HFFc6 (cell line): ENCODE measurements around the gene PPA2. TPM values are rescaled to one million over a fixed set of nuclear protein-coding genes. Genes with fewer than 3 reads are reported as not detected.

Experiments
- DNase-seq: peaks from one replicate; pipeline ENCODE4 v3.0.0-alpha.2; 2018
- H3K27ac Mint-ChIP-seq: 2 replicates; pipeline ENCODE4 v1.8.0; 2020; ENCODE audit warnings: mild to moderate bottlenecking, mixed read lengths
- H3K27me3 Mint-ChIP-seq: 2 replicates; pipeline ENCODE4 v1.8.0; 2021; ENCODE audit warnings: mild to moderate bottlenecking, moderate library complexity, mixed read lengths; ENCODE audit not compliant: insufficient read depth
- H3K36me3 Mint-ChIP-seq: 2 replicates; pipeline ENCODE4 v1.8.0; 2021; ENCODE audit warnings: low read depth, mixed read lengths
- H3K4me1 Mint-ChIP-seq: 2 replicates; pipeline ENCODE4 v1.8.0; 2020; ENCODE audit warnings: low read depth, mixed read lengths
- H3K4me3 Mint-ChIP-seq: 2 replicates; pipeline ENCODE4 v1.8.0; 2020; ENCODE audit warnings: mild to moderate bottlenecking, moderate library complexity, mixed read lengths
- H3K9me3 Mint-ChIP-seq: 2 replicates; pipeline ENCODE4 v1.8.0; 2020; ENCODE audit warnings: mild to moderate bottlenecking, mixed read lengths
- total RNA-seq, 6 experiments: library from RNA; stranded (reverse); fragmentation: NEBNext Ultra II Directional; extraction: Animal tissue kit (Norgen Biotek cat#: 25700); gene quantifications; 2 replicates in 1 of 6; 3 replicates in 5 of 6; pipeline ENCODE4 v1.2.3, GENCODE V29; 2021
- TF ChIP-seq, protein P1 (sequence below): fragments of 200-600 bp; sonication (generic); IDR thresholded peaks from 2 replicates; pipeline ENCODE4 v1.5.0; 2021; ENCODE audit warnings: antibody characterized with exemption, mild to moderate bottlenecking

PPA2 gene
- total RNA-seq, 6 experiments from 2014 or later, result 51.8 to 72.9 (median 59.8) TPM

DNA sequence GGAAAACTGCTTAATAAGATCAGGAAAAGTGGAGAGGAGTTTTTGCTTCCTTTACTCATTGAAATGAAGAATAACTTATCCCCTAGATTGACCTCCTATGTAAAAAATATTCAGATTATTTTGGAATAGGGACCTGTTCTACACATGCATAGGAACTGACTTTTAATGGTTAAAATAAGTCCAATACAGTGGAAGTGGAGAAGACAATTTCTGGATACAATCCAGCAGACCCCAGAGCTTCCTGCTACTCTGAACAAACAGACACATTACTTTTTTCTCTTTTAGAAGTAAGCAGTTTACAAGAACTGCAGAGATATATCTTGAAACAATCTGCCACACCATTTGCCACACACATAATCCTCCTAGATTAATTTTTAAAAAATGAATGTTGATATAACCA, 129.7 kb downstream of the PPA2 start:
- TF ChIP-seq, protein P1, sequence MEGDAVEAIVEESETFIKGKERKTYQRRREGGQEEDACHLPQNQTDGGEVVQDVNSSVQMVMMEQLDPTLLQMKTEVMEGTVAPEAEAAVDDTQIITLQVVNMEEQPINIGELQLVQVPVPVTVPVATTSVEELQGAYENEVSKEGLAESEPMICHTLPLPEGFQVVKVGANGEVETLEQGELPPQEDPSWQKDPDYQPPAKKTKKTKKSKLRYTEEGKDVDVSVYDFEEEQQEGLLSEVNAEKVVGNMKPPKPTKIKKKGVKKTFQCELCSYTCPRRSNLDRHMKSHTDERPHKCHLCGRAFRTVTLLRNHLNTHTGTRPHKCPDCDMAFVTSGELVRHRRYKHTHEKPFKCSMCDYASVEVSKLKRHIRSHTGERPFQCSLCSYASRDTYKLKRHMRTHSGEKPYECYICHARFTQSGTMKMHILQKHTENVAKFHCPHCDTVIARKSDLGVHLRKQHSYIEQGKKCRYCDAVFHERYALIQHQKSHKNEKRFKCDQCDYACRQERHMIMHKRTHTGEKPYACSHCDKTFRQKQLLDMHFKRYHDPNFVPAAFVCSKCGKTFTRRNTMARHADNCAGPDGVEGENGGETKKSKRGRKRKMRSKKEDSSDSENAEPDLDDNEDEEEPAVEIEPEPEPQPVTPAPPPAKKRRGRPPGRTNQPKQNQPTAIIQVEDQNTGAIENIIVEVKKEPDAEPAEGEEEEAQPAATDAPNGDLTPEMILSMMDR, result no peak
- Mint-ChIP-seq H3K27me3 (no peaks in the 10 kb centered on the region; the same call in 1 of the 2 replicates), H3K4me3 (no peak overlapping the region), H3K9me3 (no peaks in the 10 kb centered on the region), H3K36me3 (no peaks in the 10 kb centered on the region), H3K27ac (no peak overlapping the region), H3K4me1 (peaks cover 6% of the 10 kb centered on the region)
- no peak for DNase-seq

DNA sequence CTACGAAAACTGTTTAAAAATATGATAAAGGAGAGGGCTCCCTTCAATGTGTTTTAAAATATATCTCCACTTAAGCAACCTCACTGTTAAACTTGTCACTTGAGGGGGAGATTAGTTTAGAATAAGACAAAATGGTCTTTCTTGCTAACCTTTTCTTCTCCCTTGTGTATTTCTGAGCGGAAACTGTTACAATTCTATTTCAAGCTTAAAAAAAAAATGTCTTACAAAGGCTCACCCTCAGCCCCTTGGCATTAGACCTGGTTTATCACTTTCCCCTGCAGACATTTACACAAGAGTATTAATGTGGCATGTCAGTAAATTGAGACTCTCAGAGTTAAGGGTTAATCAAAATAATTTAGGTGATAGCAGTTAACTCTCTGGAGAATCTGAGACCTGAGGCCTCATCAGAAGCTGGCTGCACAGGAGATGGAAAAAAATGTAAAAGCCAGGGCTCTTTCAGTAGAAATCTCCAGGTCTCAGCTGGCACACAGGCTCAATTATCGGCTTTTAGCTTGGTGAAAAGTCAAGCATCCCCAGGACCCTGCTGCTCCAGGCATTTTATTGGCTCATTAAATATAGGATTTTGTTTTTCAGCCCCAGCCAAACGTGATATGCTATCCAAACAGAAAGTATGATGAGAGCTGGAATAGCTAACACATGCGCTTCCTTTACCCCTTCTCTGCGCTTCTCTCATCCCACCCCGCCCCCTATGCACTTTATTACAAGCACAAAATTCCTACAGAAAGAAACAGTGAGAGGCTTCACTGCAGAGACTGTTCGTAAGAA, 130.5 kb downstream of the PPA2 start:
- no peak for DNase-seq
- no peaks in the 10 kb centered on the region; the same call in 1 of the 2 replicates for H3K27me3 Mint-ChIP-seq
- H3K9me3 Mint-ChIP-seq, result no peaks in the 10 kb centered on the region
- TF ChIP-seq, protein P1, result no peak
- H3K36me3 Mint-ChIP-seq, result no peaks in the 10 kb centered on the region
- peak overlapping the region; percentile 12 for H3K4me3 Mint-ChIP-seq
- H3K4me1 Mint-ChIP-seq, result peaks cover 6% of the 10 kb centered on the region
- H3K27ac Mint-ChIP-seq, result no peak overlapping the region

DNA sequence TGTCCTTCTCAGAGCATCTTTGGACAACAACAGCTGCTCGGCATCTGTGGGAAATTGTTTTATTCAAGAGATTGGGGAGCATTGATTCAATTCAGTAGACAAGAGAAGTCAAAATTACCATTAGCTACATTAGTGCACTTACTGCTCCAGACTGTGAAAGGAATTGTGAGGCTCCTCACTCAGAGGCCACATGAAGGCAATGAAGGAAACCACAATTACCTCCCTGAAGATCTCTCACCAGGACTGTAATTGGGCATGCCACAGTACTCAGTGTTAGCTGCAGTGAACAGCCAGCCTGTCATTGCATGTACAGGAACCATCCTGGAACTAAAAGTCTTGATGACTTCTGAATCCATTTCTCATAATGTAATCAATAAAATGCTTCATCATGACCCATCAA, 144.8 kb downstream of the PPA2 start:
- no peak overlapping the region for H3K27ac Mint-ChIP-seq
- no peak overlapping the region for H3K4me3 Mint-ChIP-seq
- TF ChIP-seq, protein P1, result no peak
- no peaks in the 10 kb centered on the region for H3K9me3 Mint-ChIP-seq
- H3K4me1 Mint-ChIP-seq, result no peaks in the 10 kb centered on the region
- no peak for DNase-seq
- no peaks in the 10 kb centered on the region; the same call in 1 of the 2 replicates for H3K27me3 Mint-ChIP-seq
- H3K36me3 Mint-ChIP-seq, result no peaks in the 10 kb centered on the region

- TF ChIP-seq, protein P1, result no peak
- Mint-ChIP-seq H3K36me3 (no peaks in the 10 kb centered on the region), H3K4me3 (no peak overlapping the region), H3K4me1 (no peaks in the 10 kb centered on the region), H3K27me3 (no peaks in the 10 kb centered on the region; the same call in 1 of the 2 replicates), H3K9me3 (no peaks in the 10 kb centered on the region), H3K27ac (no peak overlapping the region)
- DNase-seq, result no peak
Measured at GRCh38 chr4:105327956-105328355, 145.9 kb downstream of the PPA2 start.

DNA sequence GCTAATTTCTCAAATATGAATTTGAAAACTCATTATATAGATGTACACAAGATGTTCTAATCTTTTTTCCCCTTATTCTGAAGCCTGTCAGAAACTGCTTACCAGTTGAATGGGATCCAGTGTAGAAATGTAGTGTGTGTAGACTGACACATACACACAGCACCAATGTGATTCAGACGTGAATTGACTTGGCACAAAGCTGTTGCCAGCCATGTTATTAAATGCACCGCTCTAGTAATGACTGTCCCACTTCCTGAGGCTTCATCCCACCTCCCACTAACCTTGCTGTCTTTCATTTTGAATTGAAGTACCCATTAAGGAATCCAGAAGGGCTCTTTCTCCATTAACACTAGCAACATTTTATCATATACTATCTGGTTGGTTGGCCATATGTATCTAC, 146.6 kb downstream of the PPA2 start:
- Mint-ChIP-seq H3K4me1 (no peaks in the 10 kb centered on the region), H3K4me3 (no peak overlapping the region), H3K27me3 (no peaks in the 10 kb centered on the region; the same call in 1 of the 2 replicates), H3K9me3 (no peaks in the 10 kb centered on the region), H3K27ac (no peak overlapping the region), H3K36me3 (no peaks in the 10 kb centered on the region)
- TF ChIP-seq, protein P1, result no peak
- no peak for DNase-seq

Other genes starting within 250 kb of the PPA2 start
- not detected for gene ARHGEF38, start 78.6 kb upstream of the PPA2 start, total RNA-seq
- gene INTS12, start 234.6 kb upstream of the PPA2 start, total RNA-seq, result 10 to 100 TPM; 22.1 to 25.1 (median 23.4) TPM
- gene GSTCD, start 234.7 kb upstream of the PPA2 start, total RNA-seq, result 10 to 100 TPM in 3 of 6 experiments, 1 to 10 TPM in 3; 5.8 to 12.3 (median 9.7) TPM